IMR-90 (cell line): ENCODE results near the gene ABCC4. TPM values are rescaled to one million over a fixed set of nuclear protein-coding genes. Genes with fewer than 3 reads are reported as not detected.

ENCODE experiments used
- microRNA-seq, 2 experiments: library from miRNA; stranded (forward) in 1 of 2; unstranded in 1 of 2; fragments of 10-50 nt in 1 of 2; fragments of <30 nt in 1 of 2; gene quantifications in 1 of 2; microRNA quantifications in 1 of 2; one replicate each; pipeline versions ENCODE3 to v1.1.0; 2013 to 2020; ENCODE audit not compliant: insufficient read depth in 1 of 2, insufficient read length in 1 of 2, unreplicated experiment in 1 of 2
- polyA plus RNA-seq, 3 experiments: library from polyadenylated mRNA; depleted of rRNA; stranded (reverse); fragments of >200 nt; gene quantifications; 2 replicates each; pipeline ENCODE4 v1.2.3, GENCODE V29; 2012; ENCODE audit warnings: low replicate concordance in 1 of 3
- small RNA-seq, 5 experiments: library from RNA; depleted of rRNA; stranded (forward); fragments of <200 nt; gene quantifications; one replicate each; pipeline ENCODE3, GENCODE V24; 2012
- total RNA-seq: library from RNA; depleted of rRNA; stranded (reverse); fragments of >200 nt; gene quantifications from 2 replicates; pipeline ENCODE4 v1.2.3, GENCODE V29; 2012

ABCC4 gene
- total and polyA plus RNA-seq, 2 of the 4 experiments (the other 2 are of a cell fraction), result 16.6 to 41.4 TPM

Small RNAs within 50 kb of the gene (microRNA-seq; reads per million reads assigned to microRNA genes)
- gene RNU6-62P (ENCODE audit: insufficient read depth, insufficient read length), result not detected
- not detected for gene RNY3P8 (ENCODE audit: insufficient read depth, insufficient read length)
- gene RNY4P27 (ENCODE audit: insufficient read depth, insufficient read length), result 10.3 reads per million, percentile 10 among the genes with 10 or more reads in this experiment

Small RNAs within 50 kb of the gene (small RNA-seq; reads per million reads assigned to genes)
- 0 reads per million in 5 experiments for gene RNU6-62P
- gene RNY3P8, result 0 reads per million in 5 experiments
- 0 to 45.2 (median 0.93) reads per million in 5 experiments for gene RNY4P27
